K562 (cell line): ENCODE data around the gene DNAJB4. TPM values are rescaled to one million over a fixed set of nuclear protein-coding genes. Genes with fewer than 3 reads are reported as not detected.

ENCODE experiments used
- ATAC-seq: fragments of 200-7000 bp; cut with Tn5 transposase; 3 replicates; pipeline ENCODE4 v1.9.1; 2020; ENCODE audit warnings: moderate library complexity
- BruUV-seq: library from RNA; stranded (reverse); fragments of 400-500 nt; replicated peaks from 2 replicates; lab custom pipeline; 2021; lab: Mats Ljungman, UMichigan
- CTCF ChIA-PET: fragments of 300-600 bp; formaldehyde crosslinking; extraction: SDS; loops from one replicate; lab custom pipeline; 2021; ENCODE audit warnings: low intra/inter-chr PET ratio; lab: Yijun Ruan, JAX
- POLR2A ChIA-PET: fragments of 300-600, 350-650 bp; sonication (Branson Sonifier 250); formaldehyde crosslinking; extraction: SDS; loops from one replicate; lab custom pipeline; 2021; ENCODE audit warnings: antibody characterized with exemption, inconsistent platforms; lab: Yijun Ruan, JAX
- DNase-seq, 4 experiments: peaks; one replicate each; pipeline versions ENCODE4 v3.0.0 to v3.0.0-alpha.2; 2011 to 2018; ENCODE audit warnings: low spot score in 3 of 4, mixed read lengths in 3 of 4; ENCODE audit errors: extremely low read depth in 1 of 4
- FAIRE-seq: peaks from 2 replicates; lab custom pipeline; 2011; peaks lifted over from hg19 to GRCh38; lab: Jason Lieb, UNC
- H2AFZ ChIP-seq: 2 replicates; pipeline ENCODE4 v1.6.0; 2011; ENCODE audit warnings: low read depth, low read length, control low read depth, inconsistent platforms
- H3K27ac ChIP-seq: fragments of 200-600 bp; 3 replicates; pipeline ENCODE4 v1.8.0; 2011; ENCODE audit warnings: low read depth, mild to moderate bottlenecking, control low read depth, inconsistent platforms, low read length, moderate library complexity, mixed read lengths; ENCODE audit errors: extremely low read depth
- H3K27me3 ChIP-seq, 2 experiments: fragments of 300-600 bp in 1 of 2; 2 replicates in 1 of 2; 3 replicates in 1 of 2; pipeline versions ENCODE4 v1.6.0 to v1.8.0; 2011; ENCODE audit warnings: inconsistent platforms in 2 of 2, low read length in 2 of 2, mild to moderate bottlenecking in 1 of 2, mixed read lengths in 1 of 2, moderate library complexity in 1 of 2; ENCODE audit not compliant: control insufficient read depth in 2 of 2, insufficient read depth in 2 of 2
- H3K36me3 ChIP-seq: fragments of 300-600 bp; 3 replicates; pipeline ENCODE4 v1.8.0; 2011; ENCODE audit warnings: mild to moderate bottlenecking, low read length, inconsistent platforms; ENCODE audit not compliant: control insufficient read depth, insufficient read depth
- H3K4me1 ChIP-seq, 2 experiments: fragments of 200-600 bp in 1 of 2; replicated peaks in 1 of 2; 2 replicates in 1 of 2; 3 replicates in 1 of 2; pipeline versions ENCODE4 v1.5.1 to v1.8.0; 2011; ENCODE audit warnings: inconsistent platforms in 2 of 2, low read length in 2 of 2, mild to moderate bottlenecking in 1 of 2, mixed read lengths in 1 of 2, moderate library complexity in 1 of 2; ENCODE audit not compliant: control insufficient read depth in 2 of 2, insufficient read depth in 2 of 2
- H3K4me2 ChIP-seq: 2 replicates; pipeline ENCODE4 v1.6.1; 2011; ENCODE audit warnings: low read length, control low read depth, inconsistent platforms, mixed read lengths; ENCODE audit not compliant: insufficient read depth
- H3K4me3 ChIP-seq: fragments of 200-600 bp; sonication (generic), shearing (Covaris generic); 2 replicates; pipeline ENCODE4 v1.5.1; 2016; ENCODE audit warnings: control low read depth, inconsistent platforms
- H3K79me2 ChIP-seq: fragments of 200-600 bp; 3 replicates; pipeline ENCODE4 v1.8.0; 2011; ENCODE audit warnings: low read length, inconsistent platforms; ENCODE audit not compliant: control insufficient read depth, insufficient read depth
- H3K9ac ChIP-seq, 2 experiments: 2 replicates each; pipeline versions ENCODE4 v1.6.0 to v1.6.1; 2011; ENCODE audit warnings: low read depth in 2 of 2, low read length in 2 of 2, control low read depth in 1 of 2, inconsistent platforms in 1 of 2, mild to moderate bottlenecking in 1 of 2, mixed read lengths in 1 of 2; ENCODE audit not compliant: insufficient read depth in 1 of 2
- H3K9me1 ChIP-seq: one replicate; pipeline ENCODE4 v1.6.0; 2011; ENCODE audit warnings: inconsistent platforms, mild to moderate bottlenecking, low read length, moderate library complexity; ENCODE audit not compliant: control insufficient read depth, insufficient read depth
- H3K9me3 ChIP-seq: replicated peaks from 2 replicates; pipeline ENCODE4 v1.5.1; 2011; ENCODE audit warnings: low read depth, low read length, inconsistent platforms; ENCODE audit not compliant: control insufficient read depth, insufficient read depth
- H4K20me1 ChIP-seq: replicated peaks from 2 replicates; pipeline ENCODE4 v1.6.1; 2011; ENCODE audit warnings: low read length, inconsistent platforms, mixed read lengths; ENCODE audit not compliant: control insufficient read depth, insufficient read depth
- L3MBTL2 ChIP-seq: fragments of 450-650 bp; IDR thresholded peaks from 2 replicates; pipeline ENCODE4 v1.6.1; 2016; ENCODE audit warnings: mild to moderate bottlenecking, moderate library complexity
- PHTF2 ChIP-seq: fragments of 250-450 bp; sonication (Bioruptor Pico); IDR thresholded peaks from 2 replicates; pipeline ENCODE4 v1.5.0; 2021; ENCODE audit warnings: mild to moderate bottlenecking
- WGBS: fragments of 100-300 bp; shearing (Covaris generic); methylation state at CpG from one replicate; pipeline ENCODE4 v1.1.6; 2016; ENCODE audit warnings: low coverage, mixed read lengths; ENCODE audit not compliant: insufficient coverage; ENCODE audit errors: missing lambda C conversion rate; 5-methylcytosine and 5-hydroxymethylcytosine counted together
- in situ Hi-C: fragments of 300-500 bp; cut with MboI; formaldehyde crosslinking; loops from 4 replicates; pipeline ENCODE4 v1.15.0; 2018; ENCODE audit warnings: inconsistent platforms, mixed read lengths
- intact Hi-C: fragments of 100-400 bp; cut with micrococcal nuclease; formaldehyde crosslinking; loops from 2 replicates; pipeline ENCODE4 v1.14.2; 2022
- polyA plus RNA-seq, 8 experiments: library from polyadenylated mRNA; depleted of rRNA in 4 of 8; stranded (reverse) in 5 of 8; unstranded in 3 of 8; fragments of >200 nt; fragmentation: Nextera tagmentation in 2 of 8; fragmentation: Illumina TruSeq in 1 of 8; extraction: Ambion mirVana in 2 of 8; extraction: Trizol in 1 of 8; gene quantifications; 2 replicates each; pipeline versions ENCODE4 v1.2.1 to v1.2.3, GENCODE V29; 2011 to 2014; ENCODE audit warnings: inconsistent platforms in 1 of 8, missing spikeins in 1 of 8
- total RNA-seq, 7 experiments: library from RNA; depleted of rRNA in 6 of 7; stranded (reverse); fragments of >200 nt in 6 of 7; fragmentation: Illumina TruSeq in 2 of 7; extraction: Trizol in 2 of 7; gene quantifications; 2 replicates each; pipeline versions ENCODE4 v1.2.1 to v1.2.3, GENCODE V29; 2011 to 2021; ENCODE audit warnings: low replicate concordance in 1 of 7
- TF ChIP-seq, protein P1 (sequence below): fragments of 200-400 bp; formaldehyde crosslinking; IDR thresholded peaks from 2 replicates; pipeline ENCODE4 v1.6.1; 2017; ENCODE audit warnings: mild to moderate bottlenecking, low read depth, low read length, moderate library complexity
- TF ChIP-seq, protein P2 (sequence below): fragments of 450-650 bp; IDR thresholded peaks from 2 replicates; pipeline ENCODE4 v1.6.1; 2016; ENCODE audit warnings: mild to moderate bottlenecking, moderate library complexity

DNAJB4 gene
- total and polyA plus RNA-seq, 9 of the 15 experiments (the other 6 are each of a cell fraction or from before 2014, with no cell fraction given): 8.5 to 27.7 (median 19.8) TPM

- no peak for TF ChIP-seq PHTF2 (CRISPR knock-in tag)
These were observed 33.8 kb downstream of the DNAJB4 start (continued) for GRCh38 chr1:78038491-78038939.

GRCh38 chr1:78040484-78041089 is 35.8 kb downstream of the DNAJB4 start:
- Histone ChIP-seq H2AFZ (peak overlapping the region; percentile 40; the same call in 1 of the 2 replicates), H3K4me1 (0 out of 5 replicates have a peak, but pooled peaks cover 0 to 5% of the 10 kb centered on the region in 2 experiments), H3K27ac (no peak overlapping the region), H3K27me3 (no peaks in the 10 kb centered on the region), H3K9ac (no peak overlapping the region)
- ATAC-seq: no peak
- WGBS: 20% methylated on average over 3 of the region's 3 CpGs
- FAIRE-seq: no peak
- intact Hi-C loops (no loop called here), in situ Hi-C loops (no loop called here)
- CTCF ChIA-PET: no interaction called here
- no TSS peak for BruUV-seq
- peak; percentile 79 for TF ChIP-seq L3MBTL2
- TF ChIP-seq, protein P1, sequence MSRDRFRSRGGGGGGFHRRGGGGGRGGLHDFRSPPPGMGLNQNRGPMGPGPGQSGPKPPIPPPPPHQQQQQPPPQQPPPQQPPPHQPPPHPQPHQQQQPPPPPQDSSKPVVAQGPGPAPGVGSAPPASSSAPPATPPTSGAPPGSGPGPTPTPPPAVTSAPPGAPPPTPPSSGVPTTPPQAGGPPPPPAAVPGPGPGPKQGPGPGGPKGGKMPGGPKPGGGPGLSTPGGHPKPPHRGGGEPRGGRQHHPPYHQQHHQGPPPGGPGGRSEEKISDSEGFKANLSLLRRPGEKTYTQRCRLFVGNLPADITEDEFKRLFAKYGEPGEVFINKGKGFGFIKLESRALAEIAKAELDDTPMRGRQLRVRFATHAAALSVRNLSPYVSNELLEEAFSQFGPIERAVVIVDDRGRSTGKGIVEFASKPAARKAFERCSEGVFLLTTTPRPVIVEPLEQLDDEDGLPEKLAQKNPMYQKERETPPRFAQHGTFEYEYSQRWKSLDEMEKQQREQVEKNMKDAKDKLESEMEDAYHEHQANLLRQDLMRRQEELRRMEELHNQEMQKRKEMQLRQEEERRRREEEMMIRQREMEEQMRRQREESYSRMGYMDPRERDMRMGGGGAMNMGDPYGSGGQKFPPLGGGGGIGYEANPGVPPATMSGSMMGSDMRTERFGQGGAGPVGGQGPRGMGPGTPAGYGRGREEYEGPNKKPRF: no peak
- TF ChIP-seq, protein P2, sequence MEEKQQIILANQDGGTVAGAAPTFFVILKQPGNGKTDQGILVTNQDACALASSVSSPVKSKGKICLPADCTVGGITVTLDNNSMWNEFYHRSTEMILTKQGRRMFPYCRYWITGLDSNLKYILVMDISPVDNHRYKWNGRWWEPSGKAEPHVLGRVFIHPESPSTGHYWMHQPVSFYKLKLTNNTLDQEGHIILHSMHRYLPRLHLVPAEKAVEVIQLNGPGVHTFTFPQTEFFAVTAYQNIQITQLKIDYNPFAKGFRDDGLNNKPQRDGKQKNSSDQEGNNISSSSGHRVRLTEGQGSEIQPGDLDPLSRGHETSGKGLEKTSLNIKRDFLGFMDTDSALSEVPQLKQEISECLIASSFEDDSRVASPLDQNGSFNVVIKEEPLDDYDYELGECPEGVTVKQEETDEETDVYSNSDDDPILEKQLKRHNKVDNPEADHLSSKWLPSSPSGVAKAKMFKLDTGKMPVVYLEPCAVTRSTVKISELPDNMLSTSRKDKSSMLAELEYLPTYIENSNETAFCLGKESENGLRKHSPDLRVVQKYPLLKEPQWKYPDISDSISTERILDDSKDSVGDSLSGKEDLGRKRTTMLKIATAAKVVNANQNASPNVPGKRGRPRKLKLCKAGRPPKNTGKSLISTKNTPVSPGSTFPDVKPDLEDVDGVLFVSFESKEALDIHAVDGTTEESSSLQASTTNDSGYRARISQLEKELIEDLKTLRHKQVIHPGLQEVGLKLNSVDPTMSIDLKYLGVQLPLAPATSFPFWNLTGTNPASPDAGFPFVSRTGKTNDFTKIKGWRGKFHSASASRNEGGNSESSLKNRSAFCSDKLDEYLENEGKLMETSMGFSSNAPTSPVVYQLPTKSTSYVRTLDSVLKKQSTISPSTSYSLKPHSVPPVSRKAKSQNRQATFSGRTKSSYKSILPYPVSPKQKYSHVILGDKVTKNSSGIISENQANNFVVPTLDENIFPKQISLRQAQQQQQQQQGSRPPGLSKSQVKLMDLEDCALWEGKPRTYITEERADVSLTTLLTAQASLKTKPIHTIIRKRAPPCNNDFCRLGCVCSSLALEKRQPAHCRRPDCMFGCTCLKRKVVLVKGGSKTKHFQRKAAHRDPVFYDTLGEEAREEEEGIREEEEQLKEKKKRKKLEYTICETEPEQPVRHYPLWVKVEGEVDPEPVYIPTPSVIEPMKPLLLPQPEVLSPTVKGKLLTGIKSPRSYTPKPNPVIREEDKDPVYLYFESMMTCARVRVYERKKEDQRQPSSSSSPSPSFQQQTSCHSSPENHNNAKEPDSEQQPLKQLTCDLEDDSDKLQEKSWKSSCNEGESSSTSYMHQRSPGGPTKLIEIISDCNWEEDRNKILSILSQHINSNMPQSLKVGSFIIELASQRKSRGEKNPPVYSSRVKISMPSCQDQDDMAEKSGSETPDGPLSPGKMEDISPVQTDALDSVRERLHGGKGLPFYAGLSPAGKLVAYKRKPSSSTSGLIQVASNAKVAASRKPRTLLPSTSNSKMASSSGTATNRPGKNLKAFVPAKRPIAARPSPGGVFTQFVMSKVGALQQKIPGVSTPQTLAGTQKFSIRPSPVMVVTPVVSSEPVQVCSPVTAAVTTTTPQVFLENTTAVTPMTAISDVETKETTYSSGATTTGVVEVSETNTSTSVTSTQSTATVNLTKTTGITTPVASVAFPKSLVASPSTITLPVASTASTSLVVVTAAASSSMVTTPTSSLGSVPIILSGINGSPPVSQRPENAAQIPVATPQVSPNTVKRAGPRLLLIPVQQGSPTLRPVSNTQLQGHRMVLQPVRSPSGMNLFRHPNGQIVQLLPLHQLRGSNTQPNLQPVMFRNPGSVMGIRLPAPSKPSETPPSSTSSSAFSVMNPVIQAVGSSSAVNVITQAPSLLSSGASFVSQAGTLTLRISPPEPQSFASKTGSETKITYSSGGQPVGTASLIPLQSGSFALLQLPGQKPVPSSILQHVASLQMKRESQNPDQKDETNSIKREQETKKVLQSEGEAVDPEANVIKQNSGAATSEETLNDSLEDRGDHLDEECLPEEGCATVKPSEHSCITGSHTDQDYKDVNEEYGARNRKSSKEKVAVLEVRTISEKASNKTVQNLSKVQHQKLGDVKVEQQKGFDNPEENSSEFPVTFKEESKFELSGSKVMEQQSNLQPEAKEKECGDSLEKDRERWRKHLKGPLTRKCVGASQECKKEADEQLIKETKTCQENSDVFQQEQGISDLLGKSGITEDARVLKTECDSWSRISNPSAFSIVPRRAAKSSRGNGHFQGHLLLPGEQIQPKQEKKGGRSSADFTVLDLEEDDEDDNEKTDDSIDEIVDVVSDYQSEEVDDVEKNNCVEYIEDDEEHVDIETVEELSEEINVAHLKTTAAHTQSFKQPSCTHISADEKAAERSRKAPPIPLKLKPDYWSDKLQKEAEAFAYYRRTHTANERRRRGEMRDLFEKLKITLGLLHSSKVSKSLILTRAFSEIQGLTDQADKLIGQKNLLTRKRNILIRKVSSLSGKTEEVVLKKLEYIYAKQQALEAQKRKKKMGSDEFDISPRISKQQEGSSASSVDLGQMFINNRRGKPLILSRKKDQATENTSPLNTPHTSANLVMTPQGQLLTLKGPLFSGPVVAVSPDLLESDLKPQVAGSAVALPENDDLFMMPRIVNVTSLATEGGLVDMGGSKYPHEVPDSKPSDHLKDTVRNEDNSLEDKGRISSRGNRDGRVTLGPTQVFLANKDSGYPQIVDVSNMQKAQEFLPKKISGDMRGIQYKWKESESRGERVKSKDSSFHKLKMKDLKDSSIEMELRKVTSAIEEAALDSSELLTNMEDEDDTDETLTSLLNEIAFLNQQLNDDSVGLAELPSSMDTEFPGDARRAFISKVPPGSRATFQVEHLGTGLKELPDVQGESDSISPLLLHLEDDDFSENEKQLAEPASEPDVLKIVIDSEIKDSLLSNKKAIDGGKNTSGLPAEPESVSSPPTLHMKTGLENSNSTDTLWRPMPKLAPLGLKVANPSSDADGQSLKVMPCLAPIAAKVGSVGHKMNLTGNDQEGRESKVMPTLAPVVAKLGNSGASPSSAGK: peak; percentile 49
- TF ChIP-seq, all 486 proteins: peak for 2
- Histone ChIP-seq H3K9me3 (no peaks in the 10 kb centered on the region), H3K79me2 (no peaks in the 10 kb centered on the region), H3K4me2 (no peak overlapping the region), H3K9me1 (no peaks in the 10 kb centered on the region), H3K4me3 (no peak overlapping the region), H3K36me3 (no peaks in the 10 kb centered on the region), H4K20me1 (no peaks in the 10 kb centered on the region)
- POLR2A ChIA-PET: interaction anchor here (0.8 to 1.5 kb wide), 3 partner anchors 9 to 32 kb away, joined by 4 read pairs; no protein-coding TSS in a partner anchor
- no peak for DNase-seq
